Renal cortical epithelial cell (primary cell): ENCODE data around the gene PAX5. TPM values are rescaled to one million over a fixed set of nuclear protein-coding genes. Genes with fewer than 3 reads are reported as not detected.

Experiments used
- DNase-seq: peaks from one replicate; pipeline ENCODE4 v3.0.0-alpha.2; 2011; ENCODE audit warnings: low read depth
- total RNA-seq: library from RNA; depleted of rRNA; stranded (reverse); fragments of >200 nt; gene quantifications from 2 replicates; pipeline ENCODE4 v1.2.3, GENCODE V29; 2014

PAX5 gene
- total RNA-seq, 1 donor from 2014 or later = not detected

GRCh38 chr9:36862206-36863145 is 171.6 kb downstream of the PAX5 start:
- DNase-seq = peak; percentile 8

DNA sequence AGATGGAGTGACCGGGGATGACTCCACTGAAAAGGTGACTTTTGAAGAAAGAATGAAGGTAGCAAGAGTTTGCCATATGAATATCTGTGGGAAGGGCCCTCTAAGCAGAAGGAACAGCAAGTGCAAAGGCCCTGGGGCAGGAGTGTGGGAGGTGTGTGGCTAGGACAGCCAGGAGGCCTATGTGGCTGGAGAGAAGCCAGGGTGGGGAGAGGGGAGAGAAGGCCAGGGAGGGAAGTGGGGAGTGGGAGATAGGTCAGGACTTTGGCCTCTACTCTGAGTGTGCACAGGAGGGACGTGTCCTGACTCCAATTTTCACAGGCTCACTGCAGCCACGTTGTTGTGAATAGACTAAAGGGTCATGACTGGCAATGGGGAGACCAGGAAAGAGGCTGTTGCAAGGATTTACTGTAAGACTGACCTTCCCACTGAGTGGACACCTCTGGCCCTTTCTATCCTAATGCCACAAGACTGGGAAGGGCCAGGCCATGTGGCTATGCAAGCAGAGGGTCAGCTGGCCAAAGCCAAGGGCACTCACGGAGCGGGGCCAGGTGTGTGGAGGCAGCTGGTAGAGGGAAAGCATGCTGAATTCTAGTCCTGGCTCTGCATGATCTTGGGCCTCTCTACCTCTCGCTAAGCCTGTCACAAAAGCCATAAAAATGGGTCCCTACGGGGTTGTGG is 172.4 kb downstream of the PAX5 start:
- DNase-seq = no peak

DNA sequence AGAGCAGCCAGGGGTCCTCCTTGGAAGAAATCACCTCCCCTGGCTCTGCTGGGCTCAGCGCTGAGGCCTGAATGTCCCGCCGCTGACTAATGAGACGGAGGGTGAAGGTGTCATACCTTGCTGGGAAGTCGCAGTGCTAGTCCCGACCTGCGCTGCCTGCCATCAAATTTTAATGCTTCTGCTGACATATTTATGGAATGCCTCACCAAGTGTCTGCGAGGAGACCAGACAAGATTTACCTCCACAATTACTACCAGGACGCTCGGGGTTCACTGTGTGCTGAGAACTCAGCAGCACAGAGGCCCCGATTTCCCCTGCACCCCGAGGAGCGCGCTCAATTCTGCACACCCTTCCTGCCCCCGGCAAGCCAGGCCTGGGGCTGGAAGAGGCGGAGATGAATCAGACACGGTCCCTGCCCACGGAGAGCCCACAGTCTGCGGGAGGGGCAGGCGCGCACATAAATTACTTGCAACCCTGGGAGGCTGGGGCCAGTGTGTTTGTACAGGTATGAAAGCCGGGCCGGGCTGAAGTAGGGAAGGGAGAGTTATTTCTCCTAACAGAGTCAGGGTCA is 175.2 kb downstream of the PAX5 start:
- DNase-seq = no peak

- DNase-seq = no peak
Measured at GRCh38 chr9:36855448-36856315, 178.4 kb downstream of the PAX5 start.

DNA sequence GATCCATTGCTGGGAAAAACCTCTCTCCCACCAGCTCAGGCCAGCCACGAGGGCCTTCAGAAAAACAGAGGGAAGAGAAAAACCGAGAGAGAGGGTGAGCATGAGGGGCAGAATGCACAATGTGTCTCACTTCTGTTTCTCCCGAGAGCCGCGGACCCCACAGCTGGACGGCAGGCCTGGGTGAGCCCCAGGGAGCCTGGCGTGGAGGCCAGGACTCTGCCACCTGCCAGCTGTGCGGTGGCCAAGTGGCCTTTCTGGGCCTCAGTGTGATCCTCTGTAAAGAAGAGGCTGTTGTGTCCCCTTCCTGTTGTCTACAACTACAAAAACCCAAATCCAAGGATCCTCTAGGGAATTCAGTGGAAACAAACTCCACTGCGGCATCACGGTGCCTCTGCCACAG is 179.3 kb downstream of the PAX5 start:
- DNase-seq = no peak

DNA sequence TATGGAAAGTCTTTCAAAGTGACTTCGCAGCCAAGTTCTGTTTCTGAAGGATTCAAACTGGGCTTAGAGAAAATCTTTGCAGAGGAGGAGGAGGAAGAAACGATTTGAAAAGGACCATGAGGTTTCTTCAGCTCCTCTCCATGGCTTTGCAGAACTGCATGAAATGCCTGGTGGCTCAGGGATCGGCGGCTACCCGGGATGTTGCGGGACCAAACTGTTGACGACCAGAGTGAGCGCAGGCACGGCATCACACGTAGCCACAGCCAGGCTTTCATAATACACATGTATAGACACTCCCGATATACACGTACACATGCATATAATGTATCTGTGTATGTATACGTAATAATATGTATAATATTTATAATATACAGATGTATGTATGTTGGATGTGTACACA is 180.0 kb downstream of the PAX5 start:
- DNase-seq = no peak

DNA sequence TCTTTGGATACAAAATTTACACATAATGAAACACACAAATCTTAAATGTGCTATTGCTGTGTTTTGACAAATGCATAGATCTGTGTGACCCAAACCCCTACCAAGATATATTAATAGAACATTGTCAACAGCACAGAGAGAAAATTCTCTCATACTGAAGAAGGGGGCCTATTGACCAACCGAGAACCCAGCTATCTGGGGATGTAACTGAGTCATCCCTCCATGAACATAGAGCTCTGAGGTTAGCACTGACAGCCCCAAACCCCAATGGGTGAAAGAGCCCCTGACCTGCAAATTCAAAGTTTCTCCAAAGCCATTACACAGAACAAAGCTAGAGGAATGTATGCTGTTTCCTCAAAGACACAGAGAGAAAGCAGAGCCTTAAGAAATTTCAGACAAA is 180.8 kb downstream of the PAX5 start:
- no peak for DNase-seq

DNA sequence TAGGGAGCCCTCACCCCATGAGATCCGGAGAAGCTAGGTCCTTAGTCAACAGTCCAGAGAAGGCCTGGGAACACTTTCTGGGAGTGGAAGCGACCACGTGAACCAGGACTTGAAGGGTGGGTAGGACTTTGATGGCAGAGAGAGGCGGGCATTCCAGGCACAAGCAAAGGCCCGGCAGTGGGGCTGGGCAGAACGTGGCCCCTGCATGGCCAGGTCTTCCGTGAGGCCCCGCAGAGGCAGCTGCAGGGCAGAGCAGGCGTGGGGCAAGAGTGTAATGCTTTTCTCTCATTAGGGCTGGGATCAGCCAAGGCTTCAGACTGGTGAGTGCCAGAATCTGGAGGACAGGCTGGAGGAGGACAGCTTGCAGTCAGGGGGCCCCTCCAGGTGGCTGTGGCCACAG is 184.1 kb downstream of the PAX5 start:
- no peak for DNase-seq

DNA sequence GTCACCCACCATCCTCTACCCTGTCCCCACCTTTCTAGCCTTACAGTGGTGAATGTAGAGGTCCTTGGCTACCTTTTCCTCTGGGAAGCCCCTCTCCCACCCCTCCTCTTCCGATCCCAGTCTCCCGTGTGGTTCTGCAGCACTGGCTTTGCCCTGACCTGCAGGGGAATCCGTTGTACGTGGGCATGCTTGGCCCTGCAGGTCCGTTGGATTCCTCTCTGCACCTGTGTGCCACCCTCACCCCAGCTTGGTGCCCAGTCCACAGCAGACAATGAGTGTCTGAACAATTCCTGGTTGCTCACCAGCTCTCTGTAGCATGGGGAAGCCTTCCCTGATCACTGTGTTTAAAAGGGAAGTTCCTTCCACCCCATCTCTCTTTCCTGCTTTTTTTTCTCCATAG is 185.1 kb downstream of the PAX5 start:
- no peak for DNase-seq

DNA sequence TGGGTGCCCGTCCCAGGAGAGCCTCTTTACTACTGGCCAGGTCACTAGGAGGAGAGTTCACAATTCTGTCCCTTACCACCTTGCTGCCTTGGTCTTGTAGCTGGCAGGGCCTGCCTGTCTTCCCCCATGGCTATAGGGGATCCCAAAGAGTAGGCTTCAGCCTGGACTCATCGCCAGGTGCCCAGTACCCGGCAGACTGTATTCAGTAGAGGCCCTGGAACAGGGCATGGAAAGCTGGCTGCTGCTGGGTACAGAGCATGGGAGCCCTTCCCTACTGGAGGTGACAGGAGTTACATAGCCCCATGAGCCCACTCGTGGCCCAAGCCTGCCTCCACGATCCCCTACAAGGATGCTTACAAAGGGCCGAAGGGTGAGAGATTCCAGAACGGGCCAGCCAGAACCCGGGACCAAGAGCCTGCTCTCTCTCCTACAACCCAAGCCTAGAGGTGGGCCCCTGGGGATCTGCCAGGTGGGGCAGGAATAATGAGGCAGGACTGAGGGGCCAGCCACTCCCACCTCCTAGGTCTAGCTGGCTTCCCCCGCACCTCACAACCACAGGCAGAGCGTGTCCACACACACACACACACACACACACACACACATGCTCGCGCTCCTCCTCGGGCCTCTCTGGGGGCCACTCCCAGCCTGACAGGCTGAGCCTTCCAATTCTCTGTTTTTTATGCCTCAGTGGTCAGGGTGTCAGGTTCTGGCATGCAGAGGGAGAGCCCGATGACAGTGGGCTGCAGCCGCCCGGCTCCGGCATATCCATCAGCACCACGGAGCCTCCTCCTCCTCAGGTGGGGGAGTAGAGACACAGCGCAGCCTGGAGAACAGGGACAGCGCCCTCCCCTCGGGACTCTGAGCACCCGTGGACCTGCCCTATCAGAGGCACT is 186.0 kb downstream of the PAX5 start:
- DNase-seq = peak; percentile 15

DNA sequence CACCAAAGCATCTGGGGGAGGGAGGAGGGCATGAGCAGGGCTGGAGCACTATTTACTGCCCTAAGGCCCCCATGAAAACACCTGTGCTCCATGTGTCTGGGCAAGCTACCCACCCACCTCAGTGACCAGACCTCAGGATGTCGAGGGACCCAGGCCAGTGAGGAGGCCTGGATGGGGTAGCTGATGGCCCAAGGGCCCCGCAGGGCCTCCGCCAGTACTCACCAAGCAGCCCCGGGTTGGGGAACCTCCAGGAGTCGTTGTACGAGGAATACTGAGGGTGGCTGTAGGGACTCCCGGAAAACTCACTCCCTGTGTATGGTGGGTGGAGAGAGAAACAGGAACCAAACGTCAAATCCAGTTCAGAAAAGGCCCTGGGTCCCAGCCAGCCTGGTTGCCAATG is 187.4 kb downstream of the PAX5 start:
- DNase-seq = no peak

- DNase-seq = no peak
Measured at GRCh38 chr9:36845844-36846243, 188.2 kb downstream of the PAX5 start.

DNA sequence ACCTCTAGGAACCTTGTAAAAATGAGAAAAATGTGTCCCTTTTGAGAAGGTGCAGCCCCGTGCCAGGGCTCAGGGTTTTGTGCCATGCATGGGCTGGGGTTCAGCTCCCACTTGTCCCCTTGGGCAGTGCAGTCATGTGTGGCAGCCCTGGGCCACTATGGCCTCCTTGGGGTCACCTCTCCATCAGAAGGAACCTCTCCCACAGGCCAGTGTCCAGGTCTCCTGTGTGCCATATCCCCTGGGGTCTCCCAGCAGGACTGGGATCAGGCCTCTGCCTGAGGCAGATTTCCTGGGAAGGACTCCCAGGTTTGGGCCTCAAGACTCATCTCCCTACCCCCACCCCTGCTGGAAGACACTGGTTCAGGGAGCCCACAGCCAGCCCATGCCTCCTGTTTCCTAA is 189.1 kb downstream of the PAX5 start:
- DNase-seq = no peak

DNA sequence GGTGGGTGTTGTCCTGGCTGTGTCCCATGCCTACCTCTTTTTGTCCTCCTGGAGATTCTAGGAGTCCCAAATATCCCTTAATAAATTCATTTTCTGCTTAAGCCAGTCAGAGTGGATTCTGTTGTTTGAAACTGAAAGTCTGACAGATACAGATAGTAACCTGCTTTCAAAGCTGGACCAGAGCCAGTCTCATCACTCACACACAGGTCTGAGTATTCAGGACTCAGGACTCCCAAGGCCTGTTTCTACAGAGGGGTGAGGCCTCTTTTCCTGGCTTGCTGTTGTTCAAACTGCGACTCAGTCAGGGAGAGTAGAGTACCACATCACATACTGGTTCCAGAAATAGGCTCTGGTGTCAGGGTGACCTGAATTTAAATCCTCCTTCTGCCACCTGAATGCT is 190.1 kb downstream of the PAX5 start:
- DNase-seq = no peak

DNA sequence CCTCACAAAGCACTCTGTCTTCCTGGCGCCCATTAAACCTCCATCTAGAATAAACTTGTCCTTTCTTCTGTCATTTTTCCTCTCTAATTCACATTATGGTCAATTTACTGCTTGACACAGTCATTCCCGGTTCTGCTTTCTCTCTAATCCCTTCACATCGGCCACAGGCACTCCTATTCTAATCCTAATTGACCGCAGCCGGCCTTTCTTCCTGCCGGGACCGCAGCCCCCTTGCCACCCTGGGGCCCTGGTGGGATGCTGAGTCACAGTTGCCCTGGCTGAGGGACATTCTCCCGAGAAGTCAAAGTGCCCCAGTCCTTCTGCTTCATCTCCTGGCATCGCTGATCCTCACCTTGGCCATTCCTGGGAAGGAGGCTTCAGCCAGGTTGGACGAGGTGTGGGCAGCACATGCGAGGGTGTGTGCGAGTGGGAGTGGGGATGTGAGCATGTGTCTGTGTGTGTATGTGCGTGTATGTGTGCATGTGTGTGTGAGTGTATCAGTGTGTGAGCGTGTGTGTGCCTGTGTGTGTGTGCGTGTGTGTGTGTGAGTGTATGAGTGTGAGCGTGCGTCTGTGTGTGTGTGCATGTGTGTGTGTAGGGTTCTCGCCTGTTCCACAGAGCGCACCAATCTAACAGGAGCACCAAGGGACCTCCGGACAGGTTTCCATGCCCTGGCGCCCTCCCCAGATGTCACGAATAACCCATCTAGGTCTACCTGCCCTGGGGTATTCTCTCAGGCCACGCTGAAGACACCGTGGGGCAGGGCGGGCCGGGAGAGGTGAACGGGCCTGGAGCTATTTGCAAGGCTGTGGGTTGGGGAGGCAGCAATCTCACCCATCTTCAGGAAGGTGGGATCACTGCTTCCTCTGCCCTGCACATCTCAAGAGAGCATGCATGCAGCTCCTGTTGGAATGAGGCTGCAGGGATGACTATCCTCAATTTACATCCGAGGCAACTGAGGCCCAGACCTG is 191.2 kb downstream of the PAX5 start:
- no peak for DNase-seq

DNA sequence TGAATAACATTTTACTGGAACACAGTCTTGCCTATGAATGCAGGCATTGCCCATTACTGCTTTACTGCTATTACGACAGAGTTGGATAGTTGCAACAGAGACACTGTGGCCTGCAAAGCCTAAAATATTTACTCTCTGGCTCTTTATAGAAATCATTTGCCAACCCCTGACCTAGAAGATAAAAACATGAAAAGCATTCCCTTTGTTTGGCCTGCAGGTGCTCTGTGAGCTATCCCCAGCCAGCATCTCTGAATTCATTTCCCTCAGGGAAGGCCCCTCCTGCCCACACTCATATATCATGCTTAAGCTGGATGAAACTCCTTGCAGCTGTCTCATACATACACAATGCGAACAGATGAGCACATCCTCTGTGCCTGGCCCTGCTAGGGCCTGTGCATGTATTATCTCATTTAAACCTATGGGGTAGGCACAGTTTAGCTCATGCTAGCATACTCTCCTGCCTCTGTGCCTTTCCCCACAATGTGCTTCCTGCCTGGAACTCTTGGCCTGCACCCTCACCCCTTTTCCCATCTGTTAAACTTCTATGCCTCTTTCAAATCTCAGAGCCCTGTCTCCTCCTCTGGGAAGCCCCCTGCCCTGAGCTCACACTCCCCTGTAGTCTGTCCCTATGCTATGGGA is 193.1 kb downstream of the PAX5 start:
- DNase-seq = no peak

- DNase-seq = no peak
Measured at GRCh38 chr9:36839131-36839885, 194.8 kb downstream of the PAX5 start.
